H1 (cell line): Measurements from ENCODE around the gene PPP1R1B. TPM values are rescaled to one million over a fixed set of nuclear protein-coding genes. Genes with fewer than 3 reads are reported as not detected.
A peak's percentile ranks its signal among the peaks of the same experiment; 100 is the strongest.

Experiments
- RNF2 ChIP-seq: fragments of 200-900, 300-1000 bp; sonication (generic); IDR thresholded peaks from 2 replicates; pipeline ENCODE4 v1.7.1; 2016; ENCODE audit warnings: borderline replicate concordance, low read depth, mild to moderate bottlenecking, antibody characterized with exemption, low read length; ENCODE audit not compliant: poor library complexity, severe bottlenecking; ENCODE audit errors: missing control alignments
- polyA plus RNA-seq, 7 experiments: library from polyadenylated mRNA; depleted of rRNA in 3 of 7; stranded (reverse) in 5 of 7; unstranded in 2 of 7; fragments of >200 nt in 5 of 7; fragments of 200-250 nt in 2 of 7; gene quantifications; 1 replicate in 5 of 7; 2 replicates in 1 of 7; 4 replicates in 1 of 7; pipeline versions ENCODE4 v1.2.1 to v1.2.3, GENCODE V29; 2011 to 2013; ENCODE audit warnings: missing spikeins in 2 of 7, mixed read lengths in 2 of 7
- total RNA-seq: library from RNA; stranded (reverse); fragmentation: NEBNext Ultra II Directional; extraction: Animal tissue kit (Norgen Biotek cat#: 25700); gene quantifications from 2 replicates; pipeline ENCODE4 v1.2.1, GENCODE V29; 2021
- TF ChIP-seq, protein P1 (sequence below): fragments of 300-600 bp; sonication (generic); IDR thresholded peaks from 2 replicates; pipeline ENCODE4 v1.7.1; 2012; ENCODE audit warnings: low read length, moderate library complexity, mild to moderate bottlenecking, inconsistent platforms; ENCODE audit not compliant: insufficient replicate concordance

PPP1R1B gene
- total and polyA plus RNA-seq, 2 of the 8 experiments (the other 6 are each of a cell fraction or from before 2014, with no cell fraction given) = 10.7 to 22.3 TPM

DNA sequence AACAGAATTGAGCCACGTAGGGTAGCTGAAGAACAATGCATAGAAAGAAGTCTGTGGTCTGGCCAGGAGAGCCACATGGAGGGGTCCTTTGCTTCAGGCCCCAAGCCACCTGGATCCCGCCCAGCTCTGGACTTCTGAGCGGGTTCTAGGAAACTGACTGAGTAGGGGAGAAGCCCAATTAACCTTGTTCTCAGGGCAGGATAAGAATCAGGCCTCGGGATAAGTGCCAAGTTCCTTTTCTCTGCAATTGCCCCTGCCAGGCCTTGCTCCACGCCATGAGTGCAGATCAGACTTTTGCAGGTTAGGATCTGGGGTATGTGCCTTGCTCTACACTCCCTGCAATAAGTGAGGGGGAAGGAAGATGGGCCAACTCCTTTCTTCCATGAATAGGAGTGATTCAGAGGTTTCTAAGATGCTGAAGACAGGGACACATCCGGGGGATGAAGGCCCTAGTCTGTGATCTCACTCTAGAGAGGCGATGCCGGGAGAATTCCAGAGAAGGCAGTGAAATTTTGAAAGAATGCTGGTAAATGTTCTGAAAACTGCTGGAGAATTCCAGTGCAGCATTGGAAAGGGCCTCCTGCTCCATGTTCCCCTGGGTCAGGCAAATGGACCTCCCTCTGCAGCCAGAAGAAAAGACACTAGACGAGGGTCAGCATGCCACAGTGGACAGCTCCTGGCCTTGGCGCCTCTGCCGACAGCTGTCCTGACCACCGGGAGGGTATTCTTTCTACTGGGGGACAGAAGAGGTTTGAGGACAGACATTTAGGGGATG lies 24.8 kb upstream of the PPP1R1B start (continued):
- TF ChIP-seq, protein P1, sequence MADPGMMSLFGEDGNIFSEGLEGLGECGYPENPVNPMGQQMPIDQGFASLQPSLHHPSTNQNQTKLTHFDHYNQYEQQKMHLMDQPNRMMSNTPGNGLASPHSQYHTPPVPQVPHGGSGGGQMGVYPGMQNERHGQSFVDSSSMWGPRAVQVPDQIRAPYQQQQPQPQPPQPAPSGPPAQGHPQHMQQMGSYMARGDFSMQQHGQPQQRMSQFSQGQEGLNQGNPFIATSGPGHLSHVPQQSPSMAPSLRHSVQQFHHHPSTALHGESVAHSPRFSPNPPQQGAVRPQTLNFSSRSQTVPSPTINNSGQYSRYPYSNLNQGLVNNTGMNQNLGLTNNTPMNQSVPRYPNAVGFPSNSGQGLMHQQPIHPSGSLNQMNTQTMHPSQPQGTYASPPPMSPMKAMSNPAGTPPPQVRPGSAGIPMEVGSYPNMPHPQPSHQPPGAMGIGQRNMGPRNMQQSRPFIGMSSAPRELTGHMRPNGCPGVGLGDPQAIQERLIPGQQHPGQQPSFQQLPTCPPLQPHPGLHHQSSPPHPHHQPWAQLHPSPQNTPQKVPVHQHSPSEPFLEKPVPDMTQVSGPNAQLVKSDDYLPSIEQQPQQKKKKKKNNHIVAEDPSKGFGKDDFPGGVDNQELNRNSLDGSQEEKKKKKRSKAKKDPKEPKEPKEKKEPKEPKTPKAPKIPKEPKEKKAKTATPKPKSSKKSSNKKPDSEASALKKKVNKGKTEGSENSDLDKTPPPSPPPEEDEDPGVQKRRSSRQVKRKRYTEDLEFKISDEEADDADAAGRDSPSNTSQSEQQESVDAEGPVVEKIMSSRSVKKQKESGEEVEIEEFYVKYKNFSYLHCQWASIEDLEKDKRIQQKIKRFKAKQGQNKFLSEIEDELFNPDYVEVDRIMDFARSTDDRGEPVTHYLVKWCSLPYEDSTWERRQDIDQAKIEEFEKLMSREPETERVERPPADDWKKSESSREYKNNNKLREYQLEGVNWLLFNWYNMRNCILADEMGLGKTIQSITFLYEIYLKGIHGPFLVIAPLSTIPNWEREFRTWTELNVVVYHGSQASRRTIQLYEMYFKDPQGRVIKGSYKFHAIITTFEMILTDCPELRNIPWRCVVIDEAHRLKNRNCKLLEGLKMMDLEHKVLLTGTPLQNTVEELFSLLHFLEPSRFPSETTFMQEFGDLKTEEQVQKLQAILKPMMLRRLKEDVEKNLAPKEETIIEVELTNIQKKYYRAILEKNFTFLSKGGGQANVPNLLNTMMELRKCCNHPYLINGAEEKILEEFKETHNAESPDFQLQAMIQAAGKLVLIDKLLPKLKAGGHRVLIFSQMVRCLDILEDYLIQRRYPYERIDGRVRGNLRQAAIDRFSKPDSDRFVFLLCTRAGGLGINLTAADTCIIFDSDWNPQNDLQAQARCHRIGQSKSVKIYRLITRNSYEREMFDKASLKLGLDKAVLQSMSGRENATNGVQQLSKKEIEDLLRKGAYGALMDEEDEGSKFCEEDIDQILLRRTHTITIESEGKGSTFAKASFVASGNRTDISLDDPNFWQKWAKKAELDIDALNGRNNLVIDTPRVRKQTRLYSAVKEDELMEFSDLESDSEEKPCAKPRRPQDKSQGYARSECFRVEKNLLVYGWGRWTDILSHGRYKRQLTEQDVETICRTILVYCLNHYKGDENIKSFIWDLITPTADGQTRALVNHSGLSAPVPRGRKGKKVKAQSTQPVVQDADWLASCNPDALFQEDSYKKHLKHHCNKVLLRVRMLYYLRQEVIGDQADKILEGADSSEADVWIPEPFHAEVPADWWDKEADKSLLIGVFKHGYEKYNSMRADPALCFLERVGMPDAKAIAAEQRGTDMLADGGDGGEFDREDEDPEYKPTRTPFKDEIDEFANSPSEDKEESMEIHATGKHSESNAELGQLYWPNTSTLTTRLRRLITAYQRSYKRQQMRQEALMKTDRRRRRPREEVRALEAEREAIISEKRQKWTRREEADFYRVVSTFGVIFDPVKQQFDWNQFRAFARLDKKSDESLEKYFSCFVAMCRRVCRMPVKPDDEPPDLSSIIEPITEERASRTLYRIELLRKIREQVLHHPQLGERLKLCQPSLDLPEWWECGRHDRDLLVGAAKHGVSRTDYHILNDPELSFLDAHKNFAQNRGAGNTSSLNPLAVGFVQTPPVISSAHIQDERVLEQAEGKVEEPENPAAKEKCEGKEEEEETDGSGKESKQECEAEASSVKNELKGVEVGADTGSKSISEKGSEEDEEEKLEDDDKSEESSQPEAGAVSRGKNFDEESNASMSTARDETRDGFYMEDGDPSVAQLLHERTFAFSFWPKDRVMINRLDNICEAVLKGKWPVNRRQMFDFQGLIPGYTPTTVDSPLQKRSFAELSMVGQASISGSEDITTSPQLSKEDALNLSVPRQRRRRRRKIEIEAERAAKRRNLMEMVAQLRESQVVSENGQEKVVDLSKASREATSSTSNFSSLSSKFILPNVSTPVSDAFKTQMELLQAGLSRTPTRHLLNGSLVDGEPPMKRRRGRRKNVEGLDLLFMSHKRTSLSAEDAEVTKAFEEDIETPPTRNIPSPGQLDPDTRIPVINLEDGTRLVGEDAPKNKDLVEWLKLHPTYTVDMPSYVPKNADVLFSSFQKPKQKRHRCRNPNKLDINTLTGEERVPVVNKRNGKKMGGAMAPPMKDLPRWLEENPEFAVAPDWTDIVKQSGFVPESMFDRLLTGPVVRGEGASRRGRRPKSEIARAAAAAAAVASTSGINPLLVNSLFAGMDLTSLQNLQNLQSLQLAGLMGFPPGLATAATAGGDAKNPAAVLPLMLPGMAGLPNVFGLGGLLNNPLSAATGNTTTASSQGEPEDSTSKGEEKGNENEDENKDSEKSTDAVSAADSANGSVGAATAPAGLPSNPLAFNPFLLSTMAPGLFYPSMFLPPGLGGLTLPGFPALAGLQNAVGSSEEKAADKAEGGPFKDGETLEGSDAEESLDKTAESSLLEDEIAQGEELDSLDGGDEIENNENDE = no peak
- peak; percentile 56 for TF ChIP-seq RNF2
- TF ChIP-seq, all 59 proteins: peak for 1
